ENCODE results near the gene NBEA. TPM values are rescaled to one million over a fixed set of nuclear protein-coding genes. Genes with fewer than 3 reads are reported as not detected.

Gene NBEA
- total RNA-seq, 1 donor from 2014 or later, result 12.0 TPM

DNA sequence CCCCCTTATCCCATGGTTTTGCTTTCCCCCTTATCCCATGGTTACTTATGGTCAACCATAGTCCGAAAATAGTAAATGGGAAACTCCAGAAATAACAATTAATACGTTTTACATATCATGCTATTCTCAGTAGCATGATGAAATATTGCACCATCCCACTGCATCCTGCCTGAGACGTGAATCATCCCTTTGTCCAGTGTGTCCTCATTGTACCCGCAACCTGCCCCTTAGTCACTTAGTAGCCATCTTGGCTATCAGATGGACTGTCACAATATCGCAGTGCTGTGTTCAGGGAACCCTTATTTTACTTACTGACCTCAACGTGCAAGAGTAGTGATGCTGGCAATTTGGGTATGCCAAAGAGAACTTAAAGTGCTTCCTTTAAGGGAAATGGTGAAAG, 10.5 kb upstream of the NBEA start:
- H3K36me3 ChIP-seq, result no peaks in the 10 kb centered on the region
- H3K4me1 ChIP-seq, result no peaks in the 10 kb centered on the region
- TF ChIP-seq CTCF (IDR thresholded peaks at IDR 0.05) (no peak), POLR2A (IDR thresholded peaks at IDR 0.05) (no peak), POLR2AphosphoS5 (IDR thresholded peaks at IDR 0.05; ENCODE audit: insufficient read depth in 1 of 2, low read depth in 1 of 2) (no peak)
- H3K27me3 ChIP-seq, result no peaks in the 10 kb centered on the region
- no peak for DNase-seq (ENCODE audit: extremely low spot score in 2 of 2)
- intact Hi-C loops (cut with DNase I), result no loop called here
- no peak overlapping the region for H3K4me3 ChIP-seq
- no peaks in the 10 kb centered on the region for H3K9me3 ChIP-seq
- H3K27ac ChIP-seq, result no peak overlapping the region

- intact Hi-C loops (cut with DNase I), result no loop called here
- H3K27me3 ChIP-seq, result no peaks in the 10 kb centered on the region
- no peak for DNase-seq (ENCODE audit: extremely low spot score in 2 of 2)
- no peaks in the 10 kb centered on the region for H3K36me3 ChIP-seq
- H3K4me1 ChIP-seq, result no peaks in the 10 kb centered on the region
- no peak overlapping the region for H3K27ac ChIP-seq
- no peak overlapping the region for H3K4me3 ChIP-seq
- TF ChIP-seq POLR2A (IDR thresholded peaks at IDR 0.05) (no peak), POLR2AphosphoS5 (IDR thresholded peaks at IDR 0.05; ENCODE audit: insufficient read depth in 1 of 2, low read depth in 1 of 2) (no peak), CTCF (IDR thresholded peaks at IDR 0.05) (no peak)
- no peaks in the 10 kb centered on the region for H3K9me3 ChIP-seq
These were observed 8.7 kb upstream of the NBEA start for GRCh38 chr13:34933349-34933748.

DNA sequence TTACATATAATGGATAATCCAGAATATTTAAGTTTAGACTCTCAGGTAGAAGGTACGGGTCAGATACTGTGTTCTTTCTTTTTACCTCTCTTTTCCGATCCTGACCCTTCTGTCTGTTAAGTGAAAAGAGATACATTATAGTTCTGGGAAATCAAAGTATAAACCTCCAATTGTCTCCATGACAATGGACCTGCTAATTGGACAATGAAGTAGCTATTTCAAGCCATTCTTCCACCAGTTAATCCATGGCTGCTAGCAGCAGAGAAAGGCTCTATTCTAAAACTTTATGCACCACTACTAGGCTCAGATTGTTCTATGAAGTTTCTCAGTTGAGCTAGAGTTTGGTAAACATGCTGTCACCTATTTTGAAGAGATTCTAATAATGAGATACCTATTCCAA, 8.3 kb upstream of the NBEA start:
- intact Hi-C loops (cut with DNase I), result no loop called here
- H3K27me3 ChIP-seq, result no peaks in the 10 kb centered on the region
- H3K27ac ChIP-seq, result no peak overlapping the region

DNA sequence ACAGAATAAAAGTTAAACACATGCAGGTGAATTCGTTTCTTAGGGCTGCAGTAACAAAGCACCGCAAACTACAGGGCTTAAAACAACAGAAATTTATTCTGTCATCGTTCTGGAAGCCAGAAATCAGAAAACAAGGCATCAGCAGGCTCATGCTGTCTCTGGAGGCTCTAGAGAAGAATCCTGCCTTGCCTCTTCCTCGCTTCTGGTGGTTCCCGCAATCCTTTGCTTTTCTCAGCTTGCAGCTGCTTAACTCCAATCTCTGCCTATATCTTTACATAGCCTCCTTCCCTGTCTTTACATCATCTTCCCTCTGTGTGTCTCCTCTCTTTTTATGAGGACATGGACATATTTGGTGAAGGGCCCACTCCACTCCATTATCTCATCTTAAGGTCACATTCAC, 6.2 kb upstream of the NBEA start:
- intact Hi-C loops (cut with DNase I), result no loop called here
- no peak overlapping the region for H3K27ac ChIP-seq
- H3K9me3 ChIP-seq, result no peaks in the 10 kb centered on the region
- H3K4me1 ChIP-seq, result no peaks in the 10 kb centered on the region
- no peaks in the 10 kb centered on the region for H3K36me3 ChIP-seq
- no peak for TF ChIP-seq POLR2AphosphoS5 (IDR thresholded peaks at IDR 0.05; ENCODE audit: insufficient read depth in 1 of 2, low read depth in 1 of 2)
- no peak for TF ChIP-seq CTCF (IDR thresholded peaks at IDR 0.05)
- no peak for TF ChIP-seq POLR2A (IDR thresholded peaks at IDR 0.05)
- H3K4me3 ChIP-seq, result no peak overlapping the region
- no peaks in the 10 kb centered on the region for H3K27me3 ChIP-seq
- DNase-seq (ENCODE audit: extremely low spot score in 2 of 2), result no peak

More for the DNA sequence above, 8.3 kb upstream of the NBEA start:
- no peak for TF ChIP-seq POLR2AphosphoS5 (IDR thresholded peaks at IDR 0.05; ENCODE audit: insufficient read depth in 1 of 2, low read depth in 1 of 2)
- TF ChIP-seq POLR2A (IDR thresholded peaks at IDR 0.05), result no peak
- no peak for TF ChIP-seq CTCF (IDR thresholded peaks at IDR 0.05)
- no peaks in the 10 kb centered on the region for H3K4me1 ChIP-seq
- no peaks in the 10 kb centered on the region for H3K36me3 ChIP-seq
- DNase-seq (ENCODE audit: extremely low spot score in 2 of 2), result no peak
- no peaks in the 10 kb centered on the region for H3K9me3 ChIP-seq
- no peak overlapping the region for H3K4me3 ChIP-seq

DNA sequence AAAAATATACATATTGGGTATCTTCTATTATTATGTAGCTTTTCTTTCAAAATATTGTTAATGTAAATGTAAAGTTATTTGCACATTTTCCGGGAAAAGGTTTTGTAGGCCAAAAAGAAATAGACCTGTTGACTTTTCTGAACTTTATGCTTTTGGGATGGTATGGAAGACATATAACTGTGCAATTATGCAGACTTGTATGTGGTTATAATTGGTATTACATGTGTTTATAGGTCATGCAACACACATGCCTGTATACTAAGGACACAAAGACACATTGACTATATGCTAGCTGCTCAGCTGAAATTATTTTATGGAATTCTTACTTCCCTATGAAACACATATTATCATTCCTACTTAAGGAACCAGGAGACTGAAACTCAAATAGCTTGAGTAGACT, 2.3 kb upstream of the NBEA start:
- Histone ChIP-seq H3K27me3 (no peaks in the 10 kb centered on the region), H3K4me3 (no peak overlapping the region), H3K27ac (no peak overlapping the region), H3K4me1 (peaks cover 19% of the 10 kb centered on the region), H3K9me3 (no peaks in the 10 kb centered on the region), H3K36me3 (no peaks in the 10 kb centered on the region)
- TF ChIP-seq POLR2A (IDR thresholded peaks at IDR 0.05), result no peak
- no peak for TF ChIP-seq POLR2AphosphoS5 (IDR thresholded peaks at IDR 0.05; ENCODE audit: insufficient read depth in 1 of 2, low read depth in 1 of 2)
- no peak for TF ChIP-seq CTCF (IDR thresholded peaks at IDR 0.05)
- DNase-seq (ENCODE audit: extremely low spot score in 2 of 2), result no peak
- intact Hi-C loops (cut with DNase I), result no loop called here

Data from vagina (tissue), 2 donors.